IMR-90 (cell line): Measurements from ENCODE around the gene ASXL3. TPM values are rescaled to one million over a fixed set of nuclear protein-coding genes. Genes with fewer than 3 reads are reported as not detected.

ENCODE experiments used
- ATAC-seq: fragments of 200-7000 bp; cut with Tn5 transposase; 2 replicates; pipeline ENCODE4 v1.9.1; 2020; ENCODE audit warnings: low read depth, mild to moderate bottlenecking, moderate library complexity
- BruUV-seq: library from RNA; stranded (reverse); fragments of 400-500 nt; replicated peaks from 2 replicates; lab custom pipeline; 2021; lab: Mats Ljungman, UMichigan
- CTCF ChIA-PET: fragments of 300-600 bp; formaldehyde crosslinking; extraction: SDS; loops from one replicate; lab custom pipeline; 2021; ENCODE audit warnings: antibody characterized with exemption; lab: Yijun Ruan, JAX
- POLR2A ChIA-PET: fragments of 300-600 bp; sonication (Branson Sonifier 250); formaldehyde crosslinking; loops from one replicate; lab custom pipeline; 2022; ENCODE audit warnings: antibody characterized with exemption; ENCODE audit not compliant: unreplicated experiment; lab: Charles Lee
- DNase-seq: peaks from one replicate; pipeline ENCODE4 v3.0.0; 2013
- H2AFZ ChIP-seq: replicated peaks from 2 replicates; pipeline ENCODE3; 2013; ENCODE audit warnings: low read length, mild to moderate bottlenecking; ENCODE audit not compliant: poor library complexity
- H2AK5ac ChIP-seq: 2 replicates; pipeline ENCODE4 v1.6.1; 2013; ENCODE audit warnings: low read depth, low read length, inconsistent platforms
- H2AK9ac ChIP-seq: replicated peaks from 2 replicates; pipeline ENCODE3; 2013; ENCODE audit warnings: mild to moderate bottlenecking, low read depth, low read length, moderate library complexity; ENCODE audit not compliant: poor library complexity
- H2BK120ac ChIP-seq: 2 replicates; pipeline ENCODE4 v1.6.1; 2013; ENCODE audit warnings: low read depth, low read length, inconsistent platforms
- H2BK15ac ChIP-seq: 3 replicates; pipeline ENCODE4 v1.6.1; 2013; ENCODE audit warnings: low read depth, low read length, inconsistent platforms
- H2BK20ac ChIP-seq: 2 replicates; pipeline ENCODE4 v1.6.1; 2013; ENCODE audit warnings: low read depth, mild to moderate bottlenecking, inconsistent platforms, low read length, moderate library complexity
- H2BK5ac ChIP-seq: 2 replicates; pipeline ENCODE4 v1.6.1; 2013; ENCODE audit warnings: mild to moderate bottlenecking, low read depth, low read length, inconsistent platforms; ENCODE audit not compliant: poor library complexity, severe bottlenecking
- H3K14ac ChIP-seq: replicated peaks from 2 replicates; pipeline ENCODE4 v1.6.1; 2013; ENCODE audit warnings: low read depth, low read length, inconsistent platforms
- H3K18ac ChIP-seq: 2 replicates; pipeline ENCODE4 v1.6.1; 2013; ENCODE audit warnings: low read depth, low read length, control low read depth
- H3K23ac ChIP-seq: 2 replicates; pipeline ENCODE4 v1.6.1; 2013; ENCODE audit warnings: low read depth, low read length, inconsistent platforms
- H3K27ac ChIP-seq: 2 replicates; pipeline ENCODE4 v1.5.1; 2013; ENCODE audit warnings: mild to moderate bottlenecking, control low read depth, low read length; ENCODE audit not compliant: insufficient read depth
- H3K27me3 ChIP-seq: 2 replicates; pipeline ENCODE4 v1.6.1; 2013; ENCODE audit warnings: low read length; ENCODE audit not compliant: control insufficient read depth, insufficient read depth
- H3K36me3 ChIP-seq: 2 replicates; pipeline ENCODE4 v1.6.1; 2013; ENCODE audit warnings: low read length, mixed read lengths; ENCODE audit not compliant: control insufficient read depth, insufficient read depth
- H3K4ac ChIP-seq: 2 replicates; pipeline ENCODE4 v1.6.1; 2013; ENCODE audit warnings: low read depth, low read length, inconsistent platforms
- H3K4me1 ChIP-seq: 2 replicates; pipeline ENCODE4 v1.6.1; 2013; ENCODE audit warnings: low read length, mixed read lengths; ENCODE audit not compliant: control insufficient read depth, insufficient read depth
- H3K4me2 ChIP-seq: 2 replicates; pipeline ENCODE4 v1.6.1; 2013; ENCODE audit warnings: low read depth, mild to moderate bottlenecking, control low read depth, low read length, moderate library complexity
- H3K4me3 ChIP-seq: 2 replicates; pipeline ENCODE4 v1.5.1; 2013; ENCODE audit warnings: low read depth, mild to moderate bottlenecking, control low read depth, low read length, moderate library complexity; ENCODE audit not compliant: insufficient read depth
- H3K56ac ChIP-seq: 2 replicates; pipeline ENCODE4 v1.6.1; 2013; ENCODE audit warnings: low read length, inconsistent platforms; ENCODE audit not compliant: insufficient read depth; ENCODE audit errors: extremely low read depth
- H3K79me1 ChIP-seq, 2 experiments: 2 replicates each; pipeline ENCODE4 v1.6.1; 2013; ENCODE audit warnings: low read length in 2 of 2, inconsistent platforms in 1 of 2, low read depth in 1 of 2
- H3K9ac ChIP-seq: 2 replicates; pipeline ENCODE4 v1.6.1; 2013; ENCODE audit warnings: low read depth, low read length, control low read depth
- H3K9me1 ChIP-seq: 2 replicates; pipeline ENCODE4 v1.6.1; 2013; ENCODE audit warnings: low read length, inconsistent platforms; ENCODE audit not compliant: insufficient read depth
- H3K9me3 ChIP-seq: 2 replicates; pipeline ENCODE4 v1.6.1; 2013; ENCODE audit warnings: low read length; ENCODE audit not compliant: control insufficient read depth, insufficient read depth
- H4K20me1 ChIP-seq: 2 replicates; pipeline ENCODE4 v1.6.1; 2013; ENCODE audit warnings: low read length, inconsistent platforms; ENCODE audit not compliant: insufficient read depth
- H4K5ac ChIP-seq: 2 replicates; pipeline ENCODE4 v1.6.1; 2013; ENCODE audit warnings: mild to moderate bottlenecking, low read depth, low read length, control low read depth
- H4K8ac ChIP-seq, 2 experiments: 2 replicates each; pipeline ENCODE4 v1.6.1; 2013; ENCODE audit warnings: low read depth in 2 of 2, low read length in 2 of 2, control low read depth in 1 of 2, inconsistent platforms in 1 of 2
- H4K91ac ChIP-seq: 2 replicates; pipeline ENCODE4 v1.6.1; 2013; ENCODE audit warnings: low read depth, low read length, inconsistent platforms; ENCODE audit not compliant: insufficient read depth
- CHD1 ChIP-seq: IDR thresholded peaks from 2 replicates; pipeline ENCODE4 v1.6.1; 2012; ENCODE audit warnings: low read depth, low read length, improper control_type of control experiment
- FOS ChIP-seq: fragments of 150-350 bp; IDR thresholded peaks from 2 replicates; pipeline ENCODE4 v1.6.1; 2016; ENCODE audit warnings: low read depth, low read length
- MAFK ChIP-seq: IDR thresholded peaks from 2 replicates; pipeline ENCODE4 v1.6.1; 2012; ENCODE audit warnings: low read depth, low read length, improper control_type of control experiment
- MAZ ChIP-seq: IDR thresholded peaks from 2 replicates; pipeline ENCODE4 v1.6.1; 2012; ENCODE audit warnings: low read depth, mild to moderate bottlenecking, low read length, improper control_type of control experiment, moderate library complexity, borderline replicate concordance
- MXI1 ChIP-seq: IDR thresholded peaks from 2 replicates; pipeline ENCODE4 v1.6.1; 2012; ENCODE audit warnings: low read depth, mild to moderate bottlenecking, low read length, moderate library complexity, borderline replicate concordance
- RAD21 ChIP-seq: IDR thresholded peaks from 2 replicates; pipeline ENCODE4 v1.6.1; 2012; ENCODE audit warnings: low read length, improper control_type of control experiment
- RCOR1 ChIP-seq: IDR thresholded peaks from 2 replicates; pipeline ENCODE4 v1.6.1; 2012; ENCODE audit warnings: mild to moderate bottlenecking, low read length, improper control_type of control experiment; ENCODE audit not compliant: insufficient replicate concordance
- dilution Hi-C: fragments of 300-500 bp; cut with HindIII; formaldehyde crosslinking; loops from one replicate; pipeline ENCODE4 v1.14.3; 2018; ENCODE audit warnings: low sequenced_read_pairs; ENCODE audit not compliant: unreplicated experiment
- in situ Hi-C: fragments of 300-500 bp; cut with MboI; formaldehyde crosslinking; loops from 3 replicates; pipeline ENCODE4 v1.14.3; 2019; ENCODE audit warnings: low sequenced_read_pairs, inconsistent platforms, mixed read lengths
- intact Hi-C: fragments of 100-400 bp; cut with micrococcal nuclease; formaldehyde crosslinking; loops from 2 replicates; pipeline ENCODE4 v1.10.0; 2022
- polyA plus RNA-seq, 3 experiments: library from polyadenylated mRNA; depleted of rRNA; stranded (reverse); fragments of >200 nt; gene quantifications; 2 replicates each; pipeline ENCODE4 v1.2.3, GENCODE V29; 2012; ENCODE audit warnings: low replicate concordance in 1 of 3
- total RNA-seq: library from RNA; depleted of rRNA; stranded (reverse); fragments of >200 nt; gene quantifications from 2 replicates; pipeline ENCODE4 v1.2.3, GENCODE V29; 2012

ASXL3 gene
- total and polyA plus RNA-seq, 2 of the 4 experiments (the other 2 are of a cell fraction): 0.03 to 0.54 TPM

DNA sequence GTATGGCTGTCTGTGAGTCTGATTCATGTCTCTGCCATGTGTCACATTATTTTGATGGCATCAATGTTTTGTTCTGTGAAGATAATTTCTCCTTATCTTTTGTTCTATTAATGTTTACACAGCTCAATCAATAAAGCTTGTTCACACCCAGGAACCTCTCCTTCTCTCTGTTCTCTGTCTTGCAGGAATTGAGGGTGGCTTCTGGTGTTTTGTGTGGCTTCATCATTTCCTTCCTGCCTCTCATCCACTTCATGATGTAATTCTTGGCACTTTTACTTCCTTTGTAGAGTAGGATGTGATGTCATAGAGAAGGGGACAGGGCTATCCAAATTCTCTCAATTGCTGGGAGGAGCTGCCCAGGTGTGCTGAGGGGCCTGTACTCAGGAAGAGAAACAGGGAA lies 27.2 kb downstream of the ASXL3 start:
- Histone ChIP-seq H4K8ac (no peak overlapping the region), H3K56ac (no peak overlapping the region), H2BK20ac (no peak overlapping the region), H3K14ac (no peak overlapping the region), H3K4me1 (peaks cover 2% of the 10 kb centered on the region; the same call in 1 of the 2 replicates), H2AFZ (no peak overlapping the region), H3K9me1 (no peaks in the 10 kb centered on the region), H3K79me1 (no peaks in the 10 kb centered on the region), H3K4me3 (no peak overlapping the region), H4K20me1 (no peaks in the 10 kb centered on the region), H2BK15ac (no peak overlapping the region), H3K4me2 (no peak overlapping the region), H3K9me3 (no peaks in the 10 kb centered on the region), H3K18ac (no peak overlapping the region), H3K9ac (no peak overlapping the region), H2BK5ac (no peak overlapping the region), H3K27me3 (no peaks in the 10 kb centered on the region), H4K5ac (no peak overlapping the region), H2AK9ac (no peak overlapping the region), H3K23ac (no peak overlapping the region), H3K4ac (no peak overlapping the region), H4K91ac (no peak overlapping the region), H2AK5ac (no peak overlapping the region), H3K36me3 (no peaks in the 10 kb centered on the region), H3K27ac (no peak overlapping the region), H2BK120ac (no peak overlapping the region)
- intact Hi-C loops (no loop called here), in situ Hi-C loops (no loop called here), dilution Hi-C loops (no loop called here)
- POLR2A ChIA-PET: no interaction called here
- no peak for TF ChIP-seq MAZ
- no peak for TF ChIP-seq RAD21
- TF ChIP-seq MAFK: no peak
- no peak for TF ChIP-seq RCOR1
- TF ChIP-seq FOS: no peak
- no peak for TF ChIP-seq MXI1
- TF ChIP-seq CHD1: no peak
- no peak for ATAC-seq
- DNase-seq: no peak
- CTCF ChIA-PET: no interaction called here
- no TSS peak for BruUV-seq
